NCI-H2196 (cell line): ENCODE data around the gene DROSHA.

Experiments
- DNase-seq: peaks from one replicate; lab custom pipeline; 2025; ENCODE audit not compliant: unreplicated experiment; lab: John Stamatoyannopoulos, UW

DROSHA gene

DNA sequence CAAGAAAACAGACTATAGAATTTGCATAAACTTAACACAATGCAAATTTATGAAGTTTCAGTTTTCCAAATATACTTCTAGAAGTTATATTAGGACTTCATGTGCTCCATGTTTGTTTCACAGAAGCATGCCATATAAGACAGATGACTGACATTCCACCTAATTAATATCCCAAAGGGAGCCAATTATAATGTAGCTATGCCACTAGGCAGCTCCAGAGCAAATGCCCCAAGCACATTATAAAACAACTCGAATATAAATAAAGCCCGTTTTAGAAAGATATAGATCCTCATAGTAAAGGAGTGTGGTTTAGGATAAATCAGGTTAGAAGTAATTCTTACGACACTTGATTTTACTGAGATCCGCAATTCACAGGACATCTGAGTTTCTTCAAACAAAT is 8.9 kb downstream of the DROSHA start:
- DNase-seq = no peak

DNA sequence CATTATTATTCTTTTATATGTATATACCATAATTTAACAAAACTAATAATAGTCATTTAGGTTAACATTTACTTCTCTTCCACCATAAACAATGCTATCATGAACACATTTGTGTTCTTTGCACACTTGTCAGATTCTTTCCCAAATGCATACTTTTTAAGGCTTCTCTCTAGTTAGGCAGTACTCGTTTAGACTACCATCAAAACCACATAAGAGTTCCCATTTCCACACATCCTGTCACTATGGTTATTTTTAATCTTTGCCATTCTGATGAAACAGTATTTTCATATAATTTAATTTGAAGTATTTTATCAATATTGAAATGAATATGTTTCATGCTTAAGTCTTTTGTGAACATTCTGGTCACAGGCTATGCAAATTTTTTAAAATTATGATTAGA is 15.1 kb downstream of the DROSHA start:
- no peak for DNase-seq

DNA sequence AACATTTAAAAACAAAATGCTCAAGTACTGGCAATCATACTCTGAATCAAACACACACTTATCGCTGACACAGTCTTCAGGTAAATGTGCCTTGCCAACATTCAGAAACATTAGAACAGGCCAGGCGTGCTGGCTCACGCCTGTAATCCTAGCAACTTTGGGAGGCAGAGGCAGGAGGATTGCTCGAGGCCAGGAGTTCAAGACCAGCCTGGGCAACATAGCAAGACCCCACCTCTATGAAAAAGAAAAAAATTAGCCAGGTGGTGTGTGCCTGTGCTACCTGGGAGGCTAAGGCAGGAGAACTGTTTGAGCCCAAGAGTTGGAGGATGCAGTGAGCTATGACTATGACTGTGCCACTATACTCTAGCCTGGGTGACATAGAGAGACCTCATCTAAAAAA is 20.6 kb downstream of the DROSHA start:
- no peak for DNase-seq

DNA sequence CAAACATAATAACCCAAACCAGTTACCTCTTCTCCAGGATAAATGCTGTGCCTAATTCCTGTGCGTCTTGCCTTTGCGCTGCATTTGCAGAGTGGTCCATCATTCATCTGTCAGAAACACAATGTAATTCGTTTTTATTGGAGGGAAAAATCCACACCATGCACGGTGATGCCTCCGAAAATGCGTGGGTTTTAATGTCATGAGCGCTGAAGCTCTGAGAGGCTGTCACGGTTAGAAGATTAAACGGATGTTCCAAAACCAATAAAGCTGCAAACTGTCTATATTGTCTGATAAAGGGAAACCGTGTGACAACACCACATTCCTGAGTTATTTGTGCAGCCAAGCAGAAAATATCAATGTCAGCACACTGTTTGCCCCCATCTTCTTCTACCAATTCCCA is 27.4 kb downstream of the DROSHA start:
- DNase-seq = no peak

DNA sequence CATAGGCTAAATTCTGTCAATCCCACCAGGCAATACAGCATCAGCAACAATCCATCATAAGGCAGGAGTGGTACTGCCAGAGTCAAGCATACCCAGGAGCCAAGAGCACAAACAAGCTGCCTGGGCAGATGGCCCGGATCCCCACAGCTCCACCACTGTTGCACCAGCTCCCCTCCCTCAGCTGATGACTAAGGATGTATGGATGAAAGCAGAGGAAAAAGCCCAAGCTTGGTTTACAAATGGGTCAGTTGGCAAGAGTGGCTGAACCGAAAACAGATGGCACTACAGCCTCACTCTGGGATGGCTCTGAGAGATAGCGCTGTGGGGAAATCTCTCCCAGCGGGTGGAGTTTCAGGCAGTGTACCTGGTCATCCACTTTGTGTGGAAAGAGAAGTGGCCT is 29.4 kb downstream of the DROSHA start:
- no peak for DNase-seq

DNA sequence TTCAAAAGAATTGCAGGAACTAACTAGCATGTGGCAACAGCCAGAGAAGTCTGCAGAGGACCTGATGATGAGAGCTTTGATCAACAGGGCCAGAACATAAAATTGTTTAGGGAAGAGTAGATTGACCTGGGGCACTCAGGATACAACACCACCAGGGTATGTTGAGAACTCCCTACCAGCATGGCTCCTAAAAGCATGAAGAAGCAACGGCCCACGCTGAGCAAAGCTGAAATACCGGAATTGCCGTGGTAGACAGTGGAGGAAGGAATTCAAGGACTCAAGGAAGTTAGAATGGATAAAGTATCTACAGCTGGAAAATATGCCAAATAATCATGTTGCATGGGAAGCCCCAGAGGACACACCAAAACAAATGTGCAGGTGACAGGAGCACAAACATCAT is 31.6 kb downstream of the DROSHA start:
- no peak for DNase-seq

DNA sequence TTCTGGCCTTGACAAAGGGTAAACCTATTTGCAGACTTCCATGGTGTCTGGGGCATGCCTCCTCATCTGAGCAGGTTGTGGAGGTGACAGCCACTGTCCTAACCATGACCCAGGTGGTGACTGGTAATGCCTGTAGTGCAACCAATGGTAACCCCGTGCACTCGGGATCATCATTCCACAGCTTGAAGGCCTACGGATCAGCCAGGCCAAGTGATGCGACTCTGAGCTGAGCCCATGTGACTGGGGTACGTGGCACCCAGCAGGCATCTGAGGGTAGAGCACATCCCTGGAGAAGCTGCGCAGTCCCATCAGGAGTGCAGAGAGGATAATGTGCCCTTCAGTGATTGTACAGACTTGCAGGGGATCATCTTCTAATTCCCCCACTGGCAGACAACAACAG is 35.0 kb downstream of the DROSHA start:
- DNase-seq = no peak

DNA sequence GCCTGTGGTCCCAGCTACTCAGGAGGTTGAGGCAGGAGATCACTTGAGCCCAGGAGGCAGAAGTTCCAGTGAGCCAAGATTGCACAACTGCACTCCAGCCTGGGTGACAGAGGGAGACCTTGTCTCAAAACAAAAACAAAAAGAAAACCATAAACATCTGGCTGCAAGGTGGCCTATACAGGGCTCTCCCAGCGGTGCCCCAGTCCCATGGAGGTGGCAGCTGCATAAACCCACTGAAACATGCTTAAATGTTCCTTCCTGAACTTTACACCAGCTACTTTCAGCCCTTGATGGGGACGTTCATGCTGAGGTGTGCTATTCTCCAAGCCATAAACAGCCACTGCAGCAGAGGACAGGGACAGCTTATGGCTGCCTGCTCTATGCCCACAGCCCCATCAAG is 35.6 kb downstream of the DROSHA start:
- no peak for DNase-seq

DNA sequence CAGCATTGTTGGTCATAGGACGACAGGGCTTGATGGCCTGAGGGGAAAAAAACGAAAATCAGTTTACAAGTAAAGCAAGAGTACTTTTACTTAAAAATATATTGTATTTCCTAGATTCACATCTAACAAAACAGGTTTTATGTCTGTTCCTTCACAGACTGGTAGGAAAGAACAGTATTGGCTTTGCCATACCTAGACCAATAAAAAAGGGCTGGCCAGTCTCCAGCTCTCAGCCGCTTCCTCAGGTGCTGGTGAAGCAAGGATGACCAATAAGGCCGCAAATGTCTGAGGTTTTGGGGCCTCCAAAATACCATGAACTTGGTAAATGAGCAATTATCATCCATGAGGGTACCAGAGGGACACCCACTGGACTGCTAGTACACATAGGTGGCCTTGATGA is 36.6 kb downstream of the DROSHA start:
- DNase-seq = no peak

DNA sequence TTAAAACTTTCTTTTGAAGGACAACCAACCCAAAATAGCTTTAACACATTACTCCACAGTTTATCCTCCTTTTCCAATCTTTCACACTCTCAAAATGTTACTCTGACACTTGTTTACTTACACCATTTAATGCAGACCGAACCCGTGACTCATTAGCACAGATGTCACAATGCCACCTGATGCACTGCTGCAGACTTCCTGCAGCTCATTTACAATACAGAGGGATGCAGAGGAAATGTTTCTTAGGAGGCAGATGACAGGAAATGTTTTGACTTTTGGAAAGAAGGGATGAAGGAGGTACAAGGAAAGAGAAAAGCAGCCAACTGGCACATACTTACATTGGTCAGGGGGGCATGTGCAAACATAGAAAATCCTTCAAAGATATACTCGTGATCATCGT is 39.0 kb downstream of the DROSHA start:
- DNase-seq = no peak

DNA sequence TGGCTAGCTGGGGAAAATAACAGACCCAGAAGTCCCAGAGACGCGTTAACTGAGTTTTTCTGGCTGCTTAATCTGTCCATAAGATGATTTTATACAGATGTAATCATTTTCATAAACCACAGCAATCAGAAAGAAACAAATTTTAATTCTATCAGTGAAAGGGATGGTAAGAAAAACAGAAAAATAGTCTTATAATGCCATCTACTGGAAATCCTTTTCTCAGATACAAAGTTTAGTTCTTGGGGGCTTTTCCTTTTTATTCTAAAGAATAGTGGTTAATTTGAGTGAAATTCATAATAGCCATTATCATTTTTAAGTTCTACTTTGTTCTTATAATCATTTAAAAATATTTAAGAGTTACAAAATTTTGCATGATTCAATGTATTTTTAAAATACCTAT is 44.4 kb downstream of the DROSHA start:
- DNase-seq = no peak

DNA sequence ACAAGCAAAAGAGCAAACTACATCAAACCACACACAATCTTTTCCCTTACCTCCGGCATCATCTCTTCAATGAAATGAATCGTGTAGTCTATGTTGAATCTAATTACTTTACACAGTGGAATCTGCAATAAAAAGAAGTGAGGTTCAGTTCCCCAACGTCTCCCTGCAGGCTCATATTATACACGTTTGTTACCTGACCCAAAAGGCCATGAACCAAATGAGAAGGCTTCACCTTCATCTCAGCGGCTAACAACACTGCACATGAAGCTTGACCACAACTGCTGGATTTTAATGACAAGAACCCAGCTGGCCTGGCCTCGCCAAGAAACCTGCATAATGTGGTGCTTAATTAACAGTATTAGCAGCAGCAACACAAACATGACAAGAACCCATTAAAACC is 45.5 kb downstream of the DROSHA start:
- no peak for DNase-seq

DNA sequence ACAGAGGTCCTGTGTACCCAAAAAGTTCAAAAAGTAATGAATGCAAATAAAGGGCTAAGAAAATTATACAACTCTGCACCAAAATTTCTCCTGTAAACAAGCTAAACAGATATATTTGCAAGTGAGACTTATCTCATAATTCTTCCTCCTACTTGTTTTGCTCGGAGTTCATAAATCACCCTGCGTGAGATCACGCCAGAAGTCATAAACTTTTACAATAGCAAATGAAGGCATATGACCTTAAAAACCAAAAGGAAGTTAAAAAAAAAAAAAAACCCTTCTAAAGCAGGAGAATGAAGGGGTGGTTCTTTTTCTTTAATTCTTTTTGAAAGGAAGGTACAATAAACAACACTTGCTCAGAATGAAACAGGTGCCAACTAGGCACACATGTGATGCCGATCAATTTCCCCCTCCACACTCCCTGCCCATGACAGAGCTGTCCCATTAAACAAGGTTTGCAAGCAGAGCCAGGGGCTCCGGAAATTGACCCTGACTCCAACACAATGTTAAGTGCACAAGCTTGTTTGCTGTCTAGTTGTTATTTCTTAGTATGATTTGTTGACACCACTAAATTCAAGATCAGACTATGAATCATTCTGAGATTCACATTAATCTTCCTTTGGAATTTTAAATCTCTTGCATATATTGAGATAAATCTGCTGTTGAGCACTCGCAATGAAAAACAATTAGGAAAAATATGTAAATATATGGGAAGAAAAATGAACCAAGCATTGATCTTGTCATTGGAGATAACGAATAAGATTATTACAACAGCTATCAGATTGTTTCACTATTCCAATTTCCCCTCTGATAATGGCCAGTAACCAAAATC is 46.3 kb downstream of the DROSHA start:
- DNase-seq = no peak

DNA sequence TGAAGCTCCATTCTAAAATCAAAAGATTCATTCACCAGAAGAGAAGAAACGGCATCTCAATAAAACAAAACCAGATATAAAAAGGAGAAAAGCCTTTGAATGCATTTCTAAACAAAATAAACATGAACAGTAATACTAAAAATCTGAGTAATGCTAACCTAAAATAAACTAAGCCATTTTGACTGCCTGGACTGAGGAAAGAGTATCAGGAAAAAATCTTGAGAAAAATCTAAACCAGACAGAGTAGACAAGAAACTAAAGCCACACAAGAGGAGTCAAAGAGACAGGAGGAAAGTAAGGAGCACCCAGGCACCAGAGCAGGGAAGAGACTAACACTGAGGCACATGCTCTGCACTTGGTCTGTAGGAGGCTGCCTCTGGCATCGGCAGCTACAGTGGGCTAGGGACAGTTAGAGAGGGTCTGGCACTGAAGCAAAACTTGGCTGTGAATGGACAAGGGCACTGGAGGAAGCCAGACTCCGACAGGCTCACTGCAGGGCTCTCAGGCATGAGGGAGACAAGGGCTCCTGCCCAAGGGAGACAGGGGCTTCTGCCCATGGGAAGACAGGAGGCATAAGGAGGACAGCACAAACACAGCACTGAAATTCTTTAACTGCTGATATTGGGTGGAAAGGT is 50.2 kb downstream of the DROSHA start:
- DNase-seq = no peak

DNA sequence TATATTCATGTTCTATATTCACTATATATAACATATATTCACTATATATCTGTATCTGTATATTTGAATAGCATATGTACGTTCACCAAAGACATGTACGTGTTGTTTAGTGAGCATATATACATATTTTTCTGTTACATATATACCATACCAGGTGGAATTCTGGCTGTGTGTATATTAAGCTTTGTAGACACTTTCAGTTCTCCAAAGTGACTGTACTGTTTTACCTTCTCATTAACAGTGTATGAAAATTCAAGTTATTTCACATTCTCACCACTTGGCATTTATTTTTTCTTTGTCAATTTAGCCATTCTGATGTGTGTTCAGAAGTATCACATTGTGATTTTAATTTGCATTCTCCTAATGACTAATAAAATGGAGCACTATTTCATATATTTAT is 52.2 kb downstream of the DROSHA start:
- DNase-seq = no peak

DNA sequence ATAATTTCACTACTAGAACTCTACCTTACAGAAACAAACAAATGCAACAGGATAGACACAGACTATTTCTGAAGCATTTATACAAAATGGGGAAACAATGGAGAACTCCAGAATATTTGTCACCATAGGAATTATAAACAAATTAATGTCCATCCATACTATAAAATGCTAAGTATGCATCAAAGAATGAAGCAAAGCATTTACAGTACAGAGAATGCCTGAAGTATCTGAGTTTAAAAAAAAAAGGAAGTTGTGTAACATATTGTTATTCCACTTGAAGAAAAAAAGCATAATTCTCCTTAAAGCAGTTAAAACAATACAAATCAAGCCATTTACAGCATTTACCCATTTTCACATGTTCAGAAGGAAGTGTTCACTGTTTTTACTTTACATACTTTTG is 53.0 kb downstream of the DROSHA start:
- no peak for DNase-seq

DNA sequence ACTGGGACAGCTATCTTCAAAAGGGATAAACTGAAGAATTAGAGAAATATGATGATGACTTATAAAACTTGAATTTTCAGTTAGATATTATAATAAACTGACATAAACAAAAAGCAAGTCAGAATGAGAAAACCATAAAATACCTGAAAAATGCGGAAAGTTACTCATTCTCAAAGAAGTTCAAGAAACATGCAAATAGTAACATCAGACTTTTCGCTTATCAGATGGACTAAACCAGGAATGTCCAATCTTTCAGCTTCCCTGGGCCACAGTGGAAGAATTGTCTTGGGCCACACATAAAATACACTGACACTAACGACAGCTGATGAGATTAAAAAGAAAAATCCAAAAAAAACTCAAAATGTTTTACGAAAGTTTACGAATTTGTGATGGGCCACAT is 53.9 kb downstream of the DROSHA start:
- no peak for DNase-seq

DNA sequence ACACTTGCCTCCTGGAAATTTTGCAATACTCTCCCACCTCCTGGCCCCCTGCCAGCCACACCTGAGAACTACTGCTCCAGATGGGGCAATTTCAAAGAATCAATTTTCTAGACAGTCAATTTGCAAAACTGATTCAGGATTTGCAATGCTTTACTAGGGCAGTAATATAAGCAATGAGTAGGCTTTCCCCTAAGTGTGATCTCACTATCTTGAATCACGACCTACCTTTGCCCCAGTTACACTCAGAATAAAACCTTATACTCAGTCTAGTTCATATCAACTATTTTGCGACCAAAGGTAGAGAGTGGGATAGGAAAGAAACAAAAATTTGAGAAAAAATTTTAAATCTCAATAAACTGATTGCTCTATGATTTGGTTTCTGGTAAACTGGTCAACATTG is 54.4 kb downstream of the DROSHA start:
- DNase-seq = no peak

DNA sequence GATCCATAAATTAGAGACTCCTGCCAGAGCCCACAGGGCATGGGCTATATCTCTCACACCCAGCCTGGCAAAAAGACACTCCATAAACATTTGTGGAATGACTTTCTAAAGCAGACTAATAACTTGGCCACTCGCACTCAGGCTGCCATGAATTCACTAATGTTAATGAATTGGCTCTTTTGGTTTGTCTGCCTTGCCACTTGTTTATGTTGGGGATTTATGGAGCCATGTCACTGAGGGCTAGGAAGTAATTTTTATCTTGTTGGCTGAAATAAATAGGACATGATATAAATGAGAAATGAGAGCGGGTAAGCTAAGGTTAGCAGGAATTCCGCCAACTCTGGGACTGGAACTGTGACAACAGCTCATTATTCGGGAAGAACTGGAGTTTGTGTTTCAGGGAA is 55.2 kb downstream of the DROSHA start:
- no peak for DNase-seq

DNA sequence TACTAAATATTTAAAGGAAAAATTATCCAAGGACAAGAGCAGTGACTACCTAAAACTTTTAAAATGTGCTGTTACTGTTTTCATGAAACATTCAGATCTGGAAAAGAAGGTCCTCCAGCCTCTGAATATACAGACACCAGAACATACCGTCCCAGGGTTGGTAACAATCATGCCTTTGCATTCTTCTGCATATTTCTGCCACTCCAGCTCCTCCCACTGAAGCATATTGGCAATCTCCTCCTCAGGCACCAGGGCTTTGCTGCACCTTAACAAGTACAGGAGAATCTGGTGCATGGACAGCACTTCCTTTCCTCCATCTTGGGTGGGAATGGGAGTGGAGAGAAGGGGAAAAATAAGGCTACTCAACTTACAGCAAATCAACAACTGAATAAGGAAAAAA is 60.0 kb downstream of the DROSHA start:
- DNase-seq = no peak

DNA sequence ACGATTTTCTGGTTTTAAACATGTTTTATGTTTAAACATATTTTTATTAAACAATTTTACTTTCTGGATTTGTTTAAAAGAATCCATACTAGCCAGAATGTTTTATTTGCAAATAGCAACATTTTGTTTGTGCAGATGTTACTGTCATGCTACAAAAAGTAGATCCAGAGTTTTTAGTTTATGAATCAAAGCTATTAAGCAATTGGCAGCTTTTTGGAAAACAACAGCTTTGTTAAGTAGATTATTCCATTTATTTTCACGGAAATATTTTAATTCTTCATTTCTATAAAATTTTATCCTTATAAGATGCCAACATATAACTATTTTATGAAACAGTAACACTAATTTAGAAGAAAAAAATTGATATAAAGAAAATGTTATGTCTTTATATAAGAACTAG is 60.9 kb downstream of the DROSHA start:
- no peak for DNase-seq

DNA sequence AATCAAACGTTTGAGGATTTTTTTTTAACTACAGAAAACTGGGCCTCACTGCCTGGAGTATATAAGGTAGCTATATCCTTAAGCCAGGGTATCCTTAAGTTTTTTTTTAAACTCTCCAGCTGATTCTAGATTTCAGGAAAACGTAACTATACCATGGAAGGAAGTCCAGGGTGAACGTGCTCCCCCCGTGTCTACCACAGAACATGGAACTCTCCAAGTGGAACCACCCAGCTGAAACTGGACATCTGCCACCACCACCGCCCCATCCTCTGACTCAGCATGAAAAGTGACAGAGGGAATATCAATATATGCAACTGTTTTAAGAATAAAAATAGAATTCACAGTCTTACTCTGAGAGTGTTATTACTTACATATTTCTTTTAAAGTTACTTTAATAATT is 61.3 kb downstream of the DROSHA start:
- DNase-seq = no peak

DNA sequence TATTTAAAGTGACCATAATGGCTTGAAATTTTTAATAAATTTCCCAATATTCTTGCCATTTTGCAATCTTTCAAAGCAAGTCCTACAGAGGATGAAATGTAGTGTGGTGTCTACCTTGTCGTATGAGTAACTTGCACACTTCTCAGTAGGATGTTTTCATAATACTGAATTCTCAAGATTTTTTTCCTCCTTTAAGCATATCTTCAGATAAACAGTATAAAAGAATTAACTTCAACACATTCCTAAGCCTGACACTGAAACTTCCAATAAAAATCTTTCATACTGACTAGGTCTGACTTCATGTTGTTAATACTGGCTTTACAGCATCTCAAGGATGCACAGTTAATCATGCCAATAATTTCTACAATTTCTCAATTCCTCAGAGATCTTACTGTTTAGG is 62.0 kb downstream of the DROSHA start:
- DNase-seq = no peak
